Measurements from ENCODE around the gene AGL. TPM values are rescaled to one million over a fixed set of nuclear protein-coding genes. Genes with fewer than 3 reads are reported as not detected.

Gene AGL
- total RNA-seq, 1 donor from 2014 or later, result 17.5 TPM

Other genes starting within 250 kb of the AGL start
- 212 TPM for gene PALMD, start 204.2 kb upstream of the AGL start, total RNA-seq
- gene FRRS1, start 83.7 kb upstream of the AGL start, total RNA-seq, result 6.0 TPM
- gene SLC35A3, start 119.6 kb downstream of the AGL start, total RNA-seq, result 18.0 TPM

Measured in mesenteric fat pad (tissue), 1 donor.